NCI-H2029 (cell line): ENCODE data around the gene MAP2K6.
A peak's percentile ranks its signal among the peaks of the same experiment; 100 is the strongest.

Source experiments
- DNase-seq: peaks from one replicate; lab custom pipeline; 2025; lab: John Stamatoyannopoulos, UW

The MAP2K6 gene

DNA sequence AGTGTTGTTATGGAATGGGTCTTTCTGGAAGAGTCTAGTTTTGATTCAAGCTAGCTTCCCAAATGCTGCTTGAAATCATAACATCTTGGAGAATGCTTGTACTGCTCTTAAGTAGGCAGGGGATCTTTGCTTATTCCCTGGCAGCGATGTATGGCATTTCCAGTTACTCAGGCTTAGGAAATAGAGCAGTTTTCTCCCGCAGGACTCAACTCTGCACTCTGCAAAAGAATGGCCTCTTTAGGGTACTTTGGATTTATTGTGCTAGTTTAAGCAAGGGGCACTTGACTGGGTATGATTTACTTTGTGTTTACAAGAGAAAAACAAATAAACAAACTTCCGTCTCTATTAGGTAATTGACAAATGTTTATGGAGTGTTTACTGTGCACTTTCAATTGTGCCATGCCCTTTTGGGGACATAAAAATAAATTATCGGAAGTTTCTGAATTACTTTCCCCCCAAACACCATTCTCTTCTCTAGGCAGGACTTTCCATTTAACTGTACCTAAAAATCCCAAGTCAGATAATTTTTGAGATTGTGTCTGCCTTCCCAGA, 164.0 kb downstream of the MAP2K6 start:
- DNase-seq: peak; percentile 4

DNA sequence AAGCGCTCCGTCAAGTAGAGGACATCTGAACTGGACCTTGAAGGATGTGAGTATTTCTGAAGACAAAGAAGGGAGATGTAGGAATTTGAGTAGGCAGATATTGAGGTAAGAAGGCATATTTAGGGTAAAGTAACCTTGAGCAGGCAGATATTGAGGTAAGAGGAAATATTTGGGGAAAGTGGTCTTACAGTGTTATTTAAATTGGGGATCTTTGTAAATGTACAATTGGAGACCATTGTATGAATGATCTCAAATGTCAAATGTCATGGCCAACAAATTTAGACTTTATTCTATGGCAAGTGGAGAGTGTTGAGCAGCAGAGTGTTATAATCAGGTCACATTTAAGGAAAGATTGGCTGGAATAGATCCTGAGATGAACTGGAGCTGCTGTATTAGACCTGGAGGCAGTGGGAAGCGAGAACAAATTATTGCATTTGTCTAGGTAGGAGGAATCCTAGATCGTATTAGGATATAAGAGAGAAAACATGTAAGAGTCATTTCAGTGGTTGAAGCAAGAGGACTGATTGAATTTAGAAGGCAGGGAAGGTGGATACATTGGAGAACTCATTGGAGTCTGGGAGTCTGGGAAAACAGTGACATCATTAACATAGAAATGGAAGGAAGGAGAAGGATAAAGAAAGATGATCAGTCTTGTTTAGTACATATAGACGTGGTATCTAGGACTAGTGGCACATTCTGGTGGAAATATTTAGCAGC, 165.6 kb downstream of the MAP2K6 start:
- DNase-seq: no peak

DNA sequence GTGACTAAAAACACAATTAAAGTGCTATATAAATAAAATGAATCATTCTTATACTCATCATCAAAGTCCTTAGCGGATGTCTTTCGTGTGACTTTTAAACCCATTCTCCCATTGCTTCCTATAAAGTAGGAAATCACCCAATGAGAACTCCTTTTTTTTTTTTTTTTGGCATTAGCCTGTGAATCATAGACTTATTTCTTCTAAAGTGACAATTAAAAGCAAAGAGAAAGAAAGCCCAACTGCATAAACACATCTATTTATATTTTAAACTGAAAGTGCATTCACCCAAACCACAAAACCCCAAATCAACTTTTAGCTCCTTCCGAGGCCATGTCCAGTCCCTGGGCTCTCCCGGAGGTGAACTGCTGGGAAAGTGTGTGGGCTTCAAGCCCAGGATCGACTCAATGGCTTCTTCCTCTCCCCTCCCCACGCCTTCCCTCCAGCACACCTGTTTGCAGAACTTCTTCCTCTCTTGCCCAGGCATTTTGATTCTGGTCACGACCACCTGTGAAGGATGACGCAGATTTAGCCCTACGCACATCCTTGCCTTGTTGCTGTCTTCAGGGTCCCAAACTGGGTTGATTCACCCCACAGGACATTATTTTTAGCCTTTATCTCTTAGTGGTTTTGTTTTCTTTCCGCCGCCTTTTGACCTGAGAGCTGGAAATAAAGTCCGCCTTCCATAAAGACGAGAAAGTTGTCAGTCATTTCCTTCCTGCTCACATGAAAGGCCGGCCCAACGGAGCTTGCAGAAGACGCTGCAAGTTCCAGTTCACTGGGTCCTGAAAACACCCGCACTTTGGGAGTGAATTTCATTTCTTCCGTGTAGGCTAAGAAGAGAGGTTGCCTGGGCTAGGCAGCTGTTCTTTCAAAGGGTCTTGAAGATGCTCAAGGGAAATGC, 166.8 kb downstream of the MAP2K6 start:
- DNase-seq: no peak

DNA sequence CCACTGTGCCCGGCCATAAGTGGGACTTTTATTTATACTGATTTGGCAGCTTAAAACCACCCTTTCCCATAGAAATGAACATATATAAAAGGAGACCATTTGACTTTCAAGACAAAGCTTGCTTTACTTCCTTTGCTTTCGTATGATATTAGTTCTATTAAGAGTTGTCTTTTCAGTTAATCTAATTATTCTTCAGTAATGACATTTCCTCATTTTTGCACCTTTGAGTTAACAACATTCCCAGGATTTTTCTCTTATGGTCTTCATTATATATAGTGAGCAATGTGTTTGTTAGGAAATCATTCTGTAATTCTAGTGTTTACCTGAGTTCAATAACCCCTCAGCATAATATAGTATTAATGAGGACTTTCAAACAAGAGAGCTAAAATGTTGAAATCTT, 173.8 kb downstream of the MAP2K6 start:
- no peak for DNase-seq

DNA sequence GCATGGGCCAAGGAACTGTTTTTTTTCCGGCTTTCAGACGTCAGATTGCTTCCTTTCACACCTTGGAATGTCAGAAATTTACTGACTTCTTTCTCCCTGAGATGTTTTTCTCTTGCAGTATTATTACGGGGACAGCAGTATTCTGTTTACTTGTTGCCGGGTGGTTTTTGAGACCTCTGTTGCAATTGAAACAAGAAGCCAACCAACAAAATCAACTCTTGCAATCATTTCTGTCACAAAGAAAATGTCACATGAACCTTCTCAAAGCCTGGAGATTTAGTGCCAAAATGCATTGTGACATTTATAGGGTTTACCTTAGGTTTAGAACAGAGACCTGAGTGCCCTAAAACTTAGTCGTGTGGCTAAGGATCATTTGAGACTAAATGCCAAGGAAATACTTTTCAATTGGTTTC, 174.3 kb downstream of the MAP2K6 start:
- DNase-seq: no peak

DNA sequence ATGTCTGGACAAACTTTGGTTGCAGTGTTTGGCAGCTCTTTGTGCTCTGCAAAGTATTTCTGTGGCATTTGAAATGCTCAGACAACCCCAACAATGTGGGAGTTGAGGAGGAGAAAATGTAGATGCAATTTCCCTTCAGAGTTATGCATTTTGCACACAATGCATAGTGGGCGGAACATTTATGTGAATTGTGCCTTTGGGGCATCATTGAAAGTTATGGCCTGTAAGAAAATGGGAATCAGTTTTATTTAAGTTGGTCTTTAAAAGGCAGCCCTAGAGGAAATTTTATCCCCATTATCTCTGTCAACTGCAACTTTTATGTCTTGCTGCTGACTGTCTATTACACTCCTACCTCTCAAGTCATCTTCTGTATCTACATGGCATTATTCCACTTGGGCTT, 176.2 kb downstream of the MAP2K6 start:
- no peak for DNase-seq

DNA sequence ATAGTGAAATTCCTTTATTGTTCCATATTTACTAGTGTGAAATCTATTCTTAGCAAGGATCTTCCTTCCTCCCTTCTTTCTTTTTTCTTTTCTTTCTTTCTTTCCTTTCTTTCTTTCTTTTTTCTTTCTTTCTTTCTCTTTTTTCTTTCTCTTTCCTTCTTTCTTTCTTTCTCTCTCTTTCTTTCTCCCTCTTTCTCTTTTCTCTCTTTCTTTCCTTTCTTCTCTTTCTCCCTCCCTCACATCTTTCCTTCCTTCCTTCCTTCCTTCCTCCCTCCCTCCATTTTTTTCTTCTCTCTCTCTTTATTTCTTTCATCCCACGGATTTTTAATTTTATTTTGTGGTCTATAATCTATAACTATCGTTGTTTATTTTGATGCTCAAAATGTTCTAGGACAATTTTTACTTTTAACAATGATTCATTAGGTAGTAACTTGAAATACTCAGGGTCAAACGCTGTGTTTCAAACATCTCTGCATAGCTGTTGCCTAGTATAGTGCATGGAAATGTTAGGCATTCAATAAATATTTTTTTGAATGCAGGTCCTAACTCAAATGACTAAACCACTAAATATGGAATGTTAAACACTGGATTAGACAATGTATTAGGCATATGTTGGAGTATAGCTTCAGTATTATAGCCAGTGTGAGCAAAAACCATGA, 178.3 kb downstream of the MAP2K6 start:
- DNase-seq: no peak

DNA sequence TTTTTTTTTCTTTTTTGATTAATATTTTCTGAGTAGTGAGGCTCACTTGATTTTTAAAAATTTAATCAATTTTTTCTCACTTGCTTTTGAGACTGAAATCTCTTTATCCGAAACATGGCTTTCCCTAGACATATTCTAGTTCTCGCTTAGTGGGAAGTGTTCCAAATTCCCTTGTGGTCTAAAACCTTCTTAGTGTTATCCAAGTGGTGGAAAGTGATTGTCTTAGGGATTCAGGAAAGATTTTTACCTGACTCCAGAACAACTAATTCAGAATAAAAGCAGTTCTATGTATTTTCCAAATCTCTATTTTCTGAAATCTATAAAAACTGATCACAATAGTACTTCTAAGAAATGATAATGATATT, 178.8 kb downstream of the MAP2K6 start:
- DNase-seq: no peak

DNA sequence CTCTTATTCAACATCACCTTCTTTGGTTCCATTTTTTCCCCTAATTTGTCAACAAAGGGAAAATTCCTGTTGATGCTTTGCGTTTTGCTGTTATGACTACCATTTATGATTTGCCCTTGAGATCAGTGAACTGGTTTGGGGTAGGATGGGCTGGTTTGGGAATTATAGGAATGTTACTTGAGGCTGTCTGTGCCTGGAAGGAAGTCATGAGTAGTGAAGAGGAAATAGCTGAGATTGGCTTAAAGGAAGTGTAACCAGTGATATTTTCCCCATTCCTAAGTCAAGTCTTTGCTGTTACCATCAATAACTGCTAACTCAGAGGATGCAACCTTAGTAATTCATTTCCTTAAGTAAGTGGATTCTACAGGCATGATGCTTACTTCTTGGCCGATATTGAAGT, 179.2 kb downstream of the MAP2K6 start:
- DNase-seq: no peak

DNA sequence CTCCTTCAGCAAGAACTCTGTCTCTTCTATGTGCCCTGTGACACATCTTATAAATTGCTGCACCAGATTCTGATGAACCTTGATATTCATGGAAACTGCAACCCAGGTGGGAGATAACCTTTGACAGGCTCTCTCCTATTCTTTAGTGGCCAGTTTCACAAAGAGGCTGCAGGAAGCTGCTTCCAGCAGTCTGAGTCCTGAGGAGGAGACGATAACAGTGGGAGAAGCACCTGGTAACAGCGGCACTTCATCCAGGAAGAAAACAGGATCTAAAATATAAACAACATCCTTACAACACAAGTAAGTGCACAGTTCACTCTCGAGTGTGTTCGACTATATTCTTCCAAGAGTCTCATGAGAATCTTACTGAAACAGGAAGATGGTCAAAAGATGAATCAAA, 180.1 kb downstream of the MAP2K6 start:
- no peak for DNase-seq

DNA sequence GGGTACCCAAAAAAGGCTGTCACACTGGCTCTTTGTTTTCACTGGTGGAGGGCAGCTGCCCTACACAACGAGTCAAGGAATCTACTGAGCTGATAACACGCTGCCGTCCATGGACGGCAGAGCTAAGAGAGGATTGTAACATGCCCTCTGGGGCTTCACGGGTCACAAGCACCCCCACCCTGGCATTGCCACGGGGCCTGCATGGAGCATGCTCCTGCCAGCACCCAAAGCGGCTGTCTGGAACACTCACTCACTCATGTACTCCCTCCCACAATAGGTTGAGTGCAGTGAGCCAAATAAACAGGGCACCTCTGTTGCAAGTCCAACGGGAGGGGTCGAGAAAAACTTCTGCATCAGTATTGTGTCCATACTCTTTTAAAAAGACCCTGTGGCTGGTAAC, 181.6 kb downstream of the MAP2K6 start:
- no peak for DNase-seq

DNA sequence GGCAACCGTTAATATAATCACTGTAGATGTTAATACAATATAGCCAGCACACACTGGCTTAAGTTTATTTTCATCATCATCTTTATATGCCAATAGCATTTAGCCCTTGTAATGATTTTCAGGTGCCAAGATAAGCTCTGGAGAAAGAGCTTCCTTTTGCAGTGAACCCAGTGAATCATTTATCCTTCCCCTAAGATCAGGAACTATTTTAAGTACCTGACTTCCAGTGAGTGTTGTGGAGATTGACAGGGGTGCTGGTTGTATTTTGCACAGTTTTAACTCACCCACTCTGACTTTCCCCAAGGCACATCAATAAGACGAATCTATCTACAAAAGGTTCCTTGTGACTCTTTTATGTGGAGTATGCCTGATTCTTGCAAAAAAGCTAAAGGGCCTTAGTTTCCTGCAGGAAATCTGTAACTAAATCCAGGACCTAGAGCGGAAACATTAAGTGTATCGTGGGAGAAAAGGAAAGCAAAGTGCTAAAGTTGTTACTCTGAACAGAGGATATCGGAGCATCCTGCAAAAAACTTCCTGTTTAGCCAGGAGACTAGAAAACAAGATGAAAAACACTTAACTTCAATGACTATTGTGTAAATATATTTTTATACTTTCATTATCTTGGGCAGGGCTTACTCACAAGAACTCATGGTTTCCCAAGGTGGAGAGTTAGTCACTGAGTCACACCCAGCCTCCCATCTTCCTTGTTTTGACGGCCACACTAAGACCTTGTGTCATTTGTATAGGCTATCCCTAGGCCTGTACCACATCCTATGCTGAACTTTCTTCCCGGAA, 183.6 kb downstream of the MAP2K6 start:
- DNase-seq: no peak

DNA sequence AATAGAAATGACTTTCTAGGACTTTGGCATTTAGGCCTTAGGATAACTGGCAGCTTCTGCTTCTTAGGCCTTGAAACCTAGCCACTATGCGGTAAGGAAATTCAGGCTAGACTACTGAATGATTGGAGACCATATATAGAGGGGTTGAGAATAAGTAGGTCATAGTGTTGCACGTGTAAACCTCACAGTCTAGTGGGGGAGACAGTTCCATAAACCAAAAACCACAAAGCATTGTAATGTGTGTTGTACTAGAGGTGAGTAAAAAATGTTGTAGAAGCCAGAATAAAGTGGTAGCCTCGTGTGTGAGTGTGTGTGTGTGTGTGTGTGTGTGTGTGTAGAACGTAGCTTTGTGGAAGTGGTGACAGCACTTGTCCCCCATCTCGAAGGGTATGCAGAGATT, 188.5 kb downstream of the MAP2K6 start:
- no peak for DNase-seq
